Measurements from ENCODE around the gene ZER1.

DNA sequence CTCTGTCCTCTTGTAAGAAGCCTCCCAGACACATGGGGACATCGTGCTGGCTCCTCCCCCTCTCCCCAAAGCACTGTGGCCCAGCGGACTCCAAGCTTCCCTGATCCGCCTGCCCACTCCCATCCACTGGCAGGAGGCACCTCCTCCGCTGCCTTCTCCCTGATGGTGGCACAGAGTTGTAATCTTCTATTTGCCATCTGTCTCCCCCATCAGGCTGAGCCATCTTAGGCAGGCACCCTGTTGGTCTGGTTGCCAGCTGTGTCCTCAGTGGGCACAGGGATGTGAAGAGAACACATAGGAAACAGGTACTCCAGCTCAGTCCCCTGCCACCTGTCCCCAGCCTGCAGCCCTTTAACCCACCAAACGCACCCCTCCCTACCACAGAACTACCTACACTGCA, 42.4 kb downstream of the ZER1 start:
- TF ChIP-seq, protein P1, sequence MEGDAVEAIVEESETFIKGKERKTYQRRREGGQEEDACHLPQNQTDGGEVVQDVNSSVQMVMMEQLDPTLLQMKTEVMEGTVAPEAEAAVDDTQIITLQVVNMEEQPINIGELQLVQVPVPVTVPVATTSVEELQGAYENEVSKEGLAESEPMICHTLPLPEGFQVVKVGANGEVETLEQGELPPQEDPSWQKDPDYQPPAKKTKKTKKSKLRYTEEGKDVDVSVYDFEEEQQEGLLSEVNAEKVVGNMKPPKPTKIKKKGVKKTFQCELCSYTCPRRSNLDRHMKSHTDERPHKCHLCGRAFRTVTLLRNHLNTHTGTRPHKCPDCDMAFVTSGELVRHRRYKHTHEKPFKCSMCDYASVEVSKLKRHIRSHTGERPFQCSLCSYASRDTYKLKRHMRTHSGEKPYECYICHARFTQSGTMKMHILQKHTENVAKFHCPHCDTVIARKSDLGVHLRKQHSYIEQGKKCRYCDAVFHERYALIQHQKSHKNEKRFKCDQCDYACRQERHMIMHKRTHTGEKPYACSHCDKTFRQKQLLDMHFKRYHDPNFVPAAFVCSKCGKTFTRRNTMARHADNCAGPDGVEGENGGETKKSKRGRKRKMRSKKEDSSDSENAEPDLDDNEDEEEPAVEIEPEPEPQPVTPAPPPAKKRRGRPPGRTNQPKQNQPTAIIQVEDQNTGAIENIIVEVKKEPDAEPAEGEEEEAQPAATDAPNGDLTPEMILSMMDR (conservative IDR thresholded peaks at IDR 0.05; ENCODE audit: low read depth, low read length): no peak
- no peak for TF ChIP-seq SMC3 (IDR thresholded peaks at IDR 0.05; ENCODE audit: low read depth, low read length)
- TF ChIP-seq RAD21 (IDR thresholded peaks at IDR 0.05; ENCODE audit: low read length): no peak
